IMR-90 (cell line): ENCODE data around the gene RPLP1. TPM values are rescaled to one million over a fixed set of nuclear protein-coding genes. Genes with fewer than 3 reads are reported as not detected.

ENCODE experiments used
- ATAC-seq: fragments of 200-7000 bp; cut with Tn5 transposase; 2 replicates; pipeline ENCODE4 v1.9.1; 2020; ENCODE audit warnings: low read depth, mild to moderate bottlenecking, moderate library complexity
- BruUV-seq: library from RNA; stranded (reverse); fragments of 400-500 nt; replicated peaks from 2 replicates; lab custom pipeline; 2021; lab: Mats Ljungman, UMichigan
- CTCF ChIA-PET: fragments of 300-600 bp; formaldehyde crosslinking; extraction: SDS; loops from one replicate; lab custom pipeline; 2021; ENCODE audit warnings: antibody characterized with exemption; lab: Yijun Ruan, JAX
- POLR2A ChIA-PET: fragments of 300-600 bp; sonication (Branson Sonifier 250); formaldehyde crosslinking; loops from one replicate; lab custom pipeline; 2022; ENCODE audit warnings: antibody characterized with exemption; ENCODE audit not compliant: unreplicated experiment; lab: Charles Lee
- DNase-seq: peaks from one replicate; pipeline ENCODE4 v3.0.0; 2013
- H2AFZ ChIP-seq: replicated peaks from 2 replicates; pipeline ENCODE3; 2013; ENCODE audit warnings: low read length, mild to moderate bottlenecking; ENCODE audit not compliant: poor library complexity
- H2AK5ac ChIP-seq: 2 replicates; pipeline ENCODE4 v1.6.1; 2013; ENCODE audit warnings: low read depth, low read length, inconsistent platforms
- H2AK9ac ChIP-seq: replicated peaks from 2 replicates; pipeline ENCODE3; 2013; ENCODE audit warnings: mild to moderate bottlenecking, low read depth, low read length, moderate library complexity; ENCODE audit not compliant: poor library complexity
- H2BK120ac ChIP-seq: 2 replicates; pipeline ENCODE4 v1.6.1; 2013; ENCODE audit warnings: low read depth, low read length, inconsistent platforms
- H2BK15ac ChIP-seq: 3 replicates; pipeline ENCODE4 v1.6.1; 2013; ENCODE audit warnings: low read depth, low read length, inconsistent platforms
- H2BK20ac ChIP-seq: 2 replicates; pipeline ENCODE4 v1.6.1; 2013; ENCODE audit warnings: low read depth, mild to moderate bottlenecking, inconsistent platforms, low read length, moderate library complexity
- H2BK5ac ChIP-seq: 2 replicates; pipeline ENCODE4 v1.6.1; 2013; ENCODE audit warnings: mild to moderate bottlenecking, low read depth, low read length, inconsistent platforms; ENCODE audit not compliant: poor library complexity, severe bottlenecking
- H3K14ac ChIP-seq: replicated peaks from 2 replicates; pipeline ENCODE4 v1.6.1; 2013; ENCODE audit warnings: low read depth, low read length, inconsistent platforms
- H3K18ac ChIP-seq: 2 replicates; pipeline ENCODE4 v1.6.1; 2013; ENCODE audit warnings: low read depth, low read length, control low read depth
- H3K23ac ChIP-seq: 2 replicates; pipeline ENCODE4 v1.6.1; 2013; ENCODE audit warnings: low read depth, low read length, inconsistent platforms
- H3K27ac ChIP-seq: 2 replicates; pipeline ENCODE4 v1.5.1; 2013; ENCODE audit warnings: mild to moderate bottlenecking, control low read depth, low read length; ENCODE audit not compliant: insufficient read depth
- H3K27me3 ChIP-seq: 2 replicates; pipeline ENCODE4 v1.6.1; 2013; ENCODE audit warnings: low read length; ENCODE audit not compliant: control insufficient read depth, insufficient read depth
- H3K36me3 ChIP-seq: 2 replicates; pipeline ENCODE4 v1.6.1; 2013; ENCODE audit warnings: low read length, mixed read lengths; ENCODE audit not compliant: control insufficient read depth, insufficient read depth
- H3K4ac ChIP-seq: 2 replicates; pipeline ENCODE4 v1.6.1; 2013; ENCODE audit warnings: low read depth, low read length, inconsistent platforms
- H3K4me1 ChIP-seq: 2 replicates; pipeline ENCODE4 v1.6.1; 2013; ENCODE audit warnings: low read length, mixed read lengths; ENCODE audit not compliant: control insufficient read depth, insufficient read depth
- H3K4me2 ChIP-seq: 2 replicates; pipeline ENCODE4 v1.6.1; 2013; ENCODE audit warnings: low read depth, mild to moderate bottlenecking, control low read depth, low read length, moderate library complexity
- H3K4me3 ChIP-seq: 2 replicates; pipeline ENCODE4 v1.5.1; 2013; ENCODE audit warnings: low read depth, mild to moderate bottlenecking, control low read depth, low read length, moderate library complexity; ENCODE audit not compliant: insufficient read depth
- H3K56ac ChIP-seq: 2 replicates; pipeline ENCODE4 v1.6.1; 2013; ENCODE audit warnings: low read length, inconsistent platforms; ENCODE audit not compliant: insufficient read depth; ENCODE audit errors: extremely low read depth
- H3K79me1 ChIP-seq, 2 experiments: 2 replicates each; pipeline ENCODE4 v1.6.1; 2013; ENCODE audit warnings: low read length in 2 of 2, inconsistent platforms in 1 of 2, low read depth in 1 of 2
- H3K9ac ChIP-seq: 2 replicates; pipeline ENCODE4 v1.6.1; 2013; ENCODE audit warnings: low read depth, low read length, control low read depth
- H3K9me1 ChIP-seq: 2 replicates; pipeline ENCODE4 v1.6.1; 2013; ENCODE audit warnings: low read length, inconsistent platforms; ENCODE audit not compliant: insufficient read depth
- H3K9me3 ChIP-seq: 2 replicates; pipeline ENCODE4 v1.6.1; 2013; ENCODE audit warnings: low read length; ENCODE audit not compliant: control insufficient read depth, insufficient read depth
- H4K20me1 ChIP-seq: 2 replicates; pipeline ENCODE4 v1.6.1; 2013; ENCODE audit warnings: low read length, inconsistent platforms; ENCODE audit not compliant: insufficient read depth
- H4K5ac ChIP-seq: 2 replicates; pipeline ENCODE4 v1.6.1; 2013; ENCODE audit warnings: mild to moderate bottlenecking, low read depth, low read length, control low read depth
- H4K8ac ChIP-seq, 2 experiments: 2 replicates each; pipeline ENCODE4 v1.6.1; 2013; ENCODE audit warnings: low read depth in 2 of 2, low read length in 2 of 2, control low read depth in 1 of 2, inconsistent platforms in 1 of 2
- H4K91ac ChIP-seq: 2 replicates; pipeline ENCODE4 v1.6.1; 2013; ENCODE audit warnings: low read depth, low read length, inconsistent platforms; ENCODE audit not compliant: insufficient read depth
- BHLHE40 ChIP-seq: fragments of 150-350 bp; IDR thresholded peaks from 2 replicates; pipeline ENCODE4 v1.6.1; 2016; ENCODE audit warnings: mild to moderate bottlenecking, low read depth, low read length
- CEBPB ChIP-seq: IDR thresholded peaks from 2 replicates; pipeline ENCODE4 v1.6.1; 2012; ENCODE audit warnings: low read depth, low read length, improper control_type of control experiment
- MAFK ChIP-seq: IDR thresholded peaks from 2 replicates; pipeline ENCODE4 v1.6.1; 2012; ENCODE audit warnings: low read depth, low read length, improper control_type of control experiment
- MAZ ChIP-seq: IDR thresholded peaks from 2 replicates; pipeline ENCODE4 v1.6.1; 2012; ENCODE audit warnings: low read depth, mild to moderate bottlenecking, low read length, improper control_type of control experiment, moderate library complexity, borderline replicate concordance
- NFE2L2 ChIP-seq: fragments of 150-350 bp; IDR thresholded peaks from 2 replicates; pipeline ENCODE4 v1.6.1; 2016; ENCODE audit warnings: low read depth, mild to moderate bottlenecking, low read length
- POLR2A ChIP-seq: IDR thresholded peaks from 2 replicates; pipeline ENCODE4 v1.6.1; 2012; ENCODE audit warnings: mild to moderate bottlenecking, low read depth, low read length
- RCOR1 ChIP-seq: IDR thresholded peaks from 2 replicates; pipeline ENCODE4 v1.6.1; 2012; ENCODE audit warnings: mild to moderate bottlenecking, low read length, improper control_type of control experiment; ENCODE audit not compliant: insufficient replicate concordance
- SMC3 ChIP-seq: fragments of 150-350 bp; IDR thresholded peaks from 2 replicates; pipeline ENCODE4 v1.6.1; 2016; ENCODE audit warnings: low read depth, mild to moderate bottlenecking, antibody characterized with exemption, low read length, moderate library complexity
- WGBS, 2 experiments: methylation state at CpG; one replicate each; pipeline versions ENCODE4 v1.1.5 to v1.1.7; 2013; ENCODE audit warnings: missing lambda C conversion rate in 2 of 2; ENCODE audit not compliant: insufficient read length in 1 of 2; ENCODE audit errors: extremely low coverage in 2 of 2; 5-methylcytosine and 5-hydroxymethylcytosine counted together
- dilution Hi-C: fragments of 300-500 bp; cut with HindIII; formaldehyde crosslinking; loops from one replicate; pipeline ENCODE4 v1.14.3; 2018; ENCODE audit warnings: low sequenced_read_pairs; ENCODE audit not compliant: unreplicated experiment
- in situ Hi-C: fragments of 300-500 bp; cut with MboI; formaldehyde crosslinking; loops from 3 replicates; pipeline ENCODE4 v1.14.3; 2019; ENCODE audit warnings: low sequenced_read_pairs, inconsistent platforms, mixed read lengths
- intact Hi-C: fragments of 100-400 bp; cut with micrococcal nuclease; formaldehyde crosslinking; loops from 2 replicates; pipeline ENCODE4 v1.10.0; 2022
- polyA plus RNA-seq, 3 experiments: library from polyadenylated mRNA; depleted of rRNA; stranded (reverse); fragments of >200 nt; gene quantifications; 2 replicates each; pipeline ENCODE4 v1.2.3, GENCODE V29; 2012; ENCODE audit warnings: low replicate concordance in 1 of 3
- total RNA-seq: library from RNA; depleted of rRNA; stranded (reverse); fragments of >200 nt; gene quantifications from 2 replicates; pipeline ENCODE4 v1.2.3, GENCODE V29; 2012

RPLP1 gene
- total and polyA plus RNA-seq, 2 of the 4 experiments (the other 2 are of a cell fraction): 97.0 to 1,440 TPM

- Histone ChIP-seq H3K27me3 (peaks cover 47% of the 10 kb centered on the region), H3K9me3 (peaks cover 3% of the 10 kb centered on the region), H3K36me3 (no peaks in the 10 kb centered on the region), H3K4me3 (no peak overlapping the region), H3K4me1 (no peaks in the 10 kb centered on the region), H2AK5ac (no peak overlapping the region), H2BK5ac (no peak overlapping the region), H3K9me1 (no peaks in the 10 kb centered on the region; the same call in 1 of the 2 replicates), H3K18ac (no peak overlapping the region), H3K14ac (no peak overlapping the region), H3K27ac (no peak overlapping the region), H4K5ac (no peak overlapping the region), H2BK120ac (no peak overlapping the region), H3K79me1 (no peaks in the 10 kb centered on the region), H2BK15ac (no peak overlapping the region), H3K4ac (no peak overlapping the region), H3K23ac (no peak overlapping the region), H3K9ac (no peak overlapping the region), H3K4me2 (no peak overlapping the region), H2AFZ (no peak overlapping the region), H3K56ac (no peak overlapping the region), H4K91ac (no peak overlapping the region), H2AK9ac (no peak overlapping the region), H2BK20ac (no peak overlapping the region), H4K8ac (no peak overlapping the region), H4K20me1 (no peaks in the 10 kb centered on the region)
- intact Hi-C loops (loop anchor here (10.0 kb wide), 1 partner anchor 160 kb away; no protein-coding TSS in a partner anchor), dilution Hi-C loops (no loop called here), in situ Hi-C loops (no loop called here)
- ChIA-PET CTCF (no interaction called here), POLR2A (no interaction called here)
- DNase-seq: no peak
- WGBS, 2 experiments: no CpG with 5 or more reads among the region's 6 CpGs
- BruUV-seq: no TSS peak
- ATAC-seq: no peak
- no peak for TF ChIP-seq SMC3
- no peak for TF ChIP-seq BHLHE40
- TF ChIP-seq NFE2L2: no peak
- no peak for TF ChIP-seq RCOR1
- no peak for TF ChIP-seq MAZ
- TF ChIP-seq MAFK: no peak
- no peak for TF ChIP-seq POLR2A
- TF ChIP-seq CEBPB: no peak
These were observed 32.2 kb downstream of the RPLP1 start for GRCh38 chr15:69484837-69485236.
